Measurements from ENCODE around the gene MYH14. TPM values are rescaled to one million over a fixed set of nuclear protein-coding genes. Genes with fewer than 3 reads are reported as not detected.

Gene MYH14
- polyA plus RNA-seq, 1 of the 3 experiments (the other 2 are of a cell fraction): 0.02 TPM

GRCh38 chr19:50323782-50324133, 120.3 kb downstream of the MYH14 start (continued):
- TF ChIP-seq EZH2phosphoT487 (IDR thresholded peaks at IDR 0.05; ENCODE audit: borderline replicate concordance, low read depth) (no peak), SMC3 (IDR thresholded peaks at IDR 0.05; ENCODE audit: low read depth, low read length) (no peak), FOXJ3 (CRISPR knock-in tag; IDR thresholded peaks at IDR 0.05) (no peak), NFIC (IDR thresholded peaks at IDR 0.05; ENCODE audit: borderline replicate concordance) (no peak), RXRA (IDR thresholded peaks at IDR 0.05; ENCODE audit: borderline replicate concordance, low read depth) (no peak)

- Histone ChIP-seq H3K36me3 (replicated peaks in 1 of 2; ENCODE audit: control insufficient read depth in 1 of 2, insufficient read depth in 2 of 2, low read length in 1 of 2) (no peaks in the 10 kb centered on the region), H3F3A (replicated peaks; ENCODE audit: insufficient read depth) (no peaks in the 10 kb centered on the region), H4K20me1 (ENCODE audit: insufficient read depth) (0 out of 2 replicates have a peak, but pooled peaks cover 3% of the 10 kb centered on the region), H3K9me2 (no peaks in the 10 kb centered on the region), H3K4me2 (no peak overlapping the region), H3K27ac (ENCODE audit: low read depth in 2 of 2, low read length in 1 of 2) (no peak overlapping the region), H3K4me3 (ENCODE audit: low read depth in 2 of 2, low read length in 1 of 2) (no peak overlapping the region), H3K27me3 (ENCODE audit: insufficient read depth) (peaks cover 16% of the 10 kb centered on the region; the same call in 1 of the 2 replicates), H2AFZ (ENCODE audit: low read depth) (no peak overlapping the region), H3K9me3 (no peaks in the 10 kb centered on the region), H3K4me1 (ENCODE audit: control insufficient read depth in 1 of 2, insufficient read depth in 2 of 2, low read depth in 1 of 2, low read length in 1 of 2) (peaks cover 0 to 21% of the 10 kb centered on the region in 2 experiments; a peak in 1 of 4 replicates), H3K79me2 (ENCODE audit: insufficient read depth) (no peaks in the 10 kb centered on the region), H3K9ac (no peak overlapping the region)
- ChIA-PET POLR2A (no interaction called here), CTCF (no interaction called here)
- WGBS (ENCODE audit: low lambda C conversion rate): 59% methylated on average over 11 of the region's 11 CpGs
- no peak for DNase-seq
- TF ChIP-seq RXRA (IDR thresholded peaks at IDR 0.05; ENCODE audit: borderline replicate concordance, low read depth) (no peak), CHD2 (IDR thresholded peaks at IDR 0.05; ENCODE audit: low read length, partially characterized antibody) (no peak), ELF1 (IDR thresholded peaks at IDR 0.05) (no peak), NRF1 (IDR thresholded peaks at IDR 0.05; ENCODE audit: low read depth, low read length) (no peak), TEAD4 (IDR thresholded peaks at IDR 0.05; ENCODE audit: borderline replicate concordance, insufficient read depth) (no peak), JUND (IDR thresholded peaks at IDR 0.05) (no peak), FOXM1 (IDR thresholded peaks at IDR 0.05; ENCODE audit: low read depth) (no peak), RFX5 (IDR thresholded peaks at IDR 0.05; ENCODE audit: low read length) (no peak), TCF12 (IDR thresholded peaks at IDR 0.05) (no peak), GATA2 (CRISPR knock-in tag; IDR thresholded peaks at IDR 0.05) (no peak), RAD21 (IDR thresholded peaks at IDR 0.05; ENCODE audit: low read length) (no peak), YY1 (IDR thresholded peaks at IDR 0.05; ENCODE audit: low read depth) (no peak)
- TF ChIP-seq, protein P1, sequence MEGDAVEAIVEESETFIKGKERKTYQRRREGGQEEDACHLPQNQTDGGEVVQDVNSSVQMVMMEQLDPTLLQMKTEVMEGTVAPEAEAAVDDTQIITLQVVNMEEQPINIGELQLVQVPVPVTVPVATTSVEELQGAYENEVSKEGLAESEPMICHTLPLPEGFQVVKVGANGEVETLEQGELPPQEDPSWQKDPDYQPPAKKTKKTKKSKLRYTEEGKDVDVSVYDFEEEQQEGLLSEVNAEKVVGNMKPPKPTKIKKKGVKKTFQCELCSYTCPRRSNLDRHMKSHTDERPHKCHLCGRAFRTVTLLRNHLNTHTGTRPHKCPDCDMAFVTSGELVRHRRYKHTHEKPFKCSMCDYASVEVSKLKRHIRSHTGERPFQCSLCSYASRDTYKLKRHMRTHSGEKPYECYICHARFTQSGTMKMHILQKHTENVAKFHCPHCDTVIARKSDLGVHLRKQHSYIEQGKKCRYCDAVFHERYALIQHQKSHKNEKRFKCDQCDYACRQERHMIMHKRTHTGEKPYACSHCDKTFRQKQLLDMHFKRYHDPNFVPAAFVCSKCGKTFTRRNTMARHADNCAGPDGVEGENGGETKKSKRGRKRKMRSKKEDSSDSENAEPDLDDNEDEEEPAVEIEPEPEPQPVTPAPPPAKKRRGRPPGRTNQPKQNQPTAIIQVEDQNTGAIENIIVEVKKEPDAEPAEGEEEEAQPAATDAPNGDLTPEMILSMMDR (IDR thresholded peaks at IDR 0.05): no peak
Measured at GRCh38 chr19:50324331-50324730, 120.9 kb downstream of the MYH14 start.

Measured in SK-N-SH (cell line).